Hindlimb muscle (tissue), 1 donor: ENCODE measurements around the gene RSPH6A. TPM values are rescaled to one million over a fixed set of nuclear protein-coding genes. Genes with fewer than 3 reads are reported as not detected.

Source experiments
- DNase-seq: peaks from one replicate; pipeline ENCODE4 v3.0.0-alpha.2; 2013
- polyA plus RNA-seq: library from polyadenylated mRNA; unstranded; fragments of 120-200 nt; gene quantifications from one replicate; pipeline ENCODE4 v1.2.1, GENCODE V29; 2013; ENCODE audit not compliant: insufficient read length

Gene RSPH6A
- polyA plus RNA-seq, 1 donor: not detected

DNA sequence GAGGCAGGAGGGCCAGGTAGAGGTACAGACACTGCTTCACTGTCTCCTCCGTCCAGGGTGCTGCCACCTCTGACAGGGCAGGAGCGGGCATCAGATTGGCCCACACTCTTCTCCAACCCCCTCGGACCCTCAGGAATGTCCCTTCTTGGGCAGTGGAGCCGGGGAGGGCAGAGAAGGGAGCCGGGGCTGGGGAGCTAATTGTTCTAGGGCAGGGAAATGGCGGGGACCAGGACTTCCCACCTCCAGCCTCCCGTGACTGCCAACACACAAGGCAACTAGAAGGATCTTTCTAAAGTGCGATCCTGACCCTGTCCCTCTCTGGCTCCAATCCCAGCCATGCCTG is 10.1 kb upstream of the RSPH6A start:
- no peak for DNase-seq

DNA sequence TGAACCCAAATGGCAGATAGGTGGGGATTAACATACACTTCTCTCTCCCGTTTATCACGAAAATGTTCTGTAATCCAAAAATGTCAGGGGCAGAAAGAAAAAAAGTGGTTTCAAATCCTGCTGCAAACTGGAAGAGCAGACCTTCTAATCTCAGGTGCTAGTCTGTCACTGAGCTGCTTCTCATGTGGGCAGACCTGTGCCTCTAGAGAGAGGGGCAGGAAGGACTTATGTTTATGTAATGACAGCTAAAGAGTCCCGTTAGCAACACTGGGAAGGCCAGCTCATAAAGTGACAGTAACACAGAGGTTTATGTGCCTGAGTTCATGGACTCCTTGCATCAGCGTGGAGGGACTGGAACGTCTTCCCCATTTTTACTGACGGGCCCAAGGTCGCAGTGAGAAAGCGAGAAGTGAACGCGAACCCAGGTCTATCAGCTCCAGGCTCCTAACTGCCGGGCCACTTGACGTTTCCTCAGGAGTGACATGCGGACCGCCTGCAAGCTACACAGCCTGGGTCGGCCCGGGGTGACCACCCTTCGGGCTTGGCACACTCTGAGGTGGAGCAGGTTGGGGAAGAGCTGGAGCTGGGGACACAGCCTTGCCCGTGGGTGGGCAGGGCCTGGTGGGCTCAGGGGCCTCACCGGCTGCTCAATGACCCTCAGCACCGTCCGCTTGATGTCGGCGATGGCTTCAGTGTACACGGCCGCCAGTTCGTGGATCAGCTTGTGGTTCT is 9.6 kb upstream of the RSPH6A start:
- no peak for DNase-seq

DNA sequence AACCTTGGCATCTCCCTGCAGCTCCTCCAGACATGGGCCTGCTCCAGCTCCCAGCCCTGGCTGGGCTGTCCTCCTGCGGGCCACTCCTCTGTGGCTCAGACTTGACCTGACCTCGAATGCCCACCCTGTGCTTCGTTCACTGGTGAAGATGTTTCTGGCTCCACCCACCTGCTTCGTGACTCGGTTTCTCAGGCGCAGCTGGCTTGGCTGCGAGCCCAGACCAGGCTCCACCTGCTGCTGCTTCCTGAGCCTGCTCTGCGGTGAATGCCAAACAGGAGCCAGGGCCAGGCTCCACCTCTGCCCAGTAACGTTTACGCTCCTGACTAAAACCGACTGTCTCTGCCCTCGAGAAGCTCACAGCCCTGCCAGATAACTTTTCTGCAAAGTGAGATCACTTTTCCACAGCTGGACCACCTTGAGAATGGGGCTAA is 8.9 kb upstream of the RSPH6A start:
- no peak for DNase-seq

DNA sequence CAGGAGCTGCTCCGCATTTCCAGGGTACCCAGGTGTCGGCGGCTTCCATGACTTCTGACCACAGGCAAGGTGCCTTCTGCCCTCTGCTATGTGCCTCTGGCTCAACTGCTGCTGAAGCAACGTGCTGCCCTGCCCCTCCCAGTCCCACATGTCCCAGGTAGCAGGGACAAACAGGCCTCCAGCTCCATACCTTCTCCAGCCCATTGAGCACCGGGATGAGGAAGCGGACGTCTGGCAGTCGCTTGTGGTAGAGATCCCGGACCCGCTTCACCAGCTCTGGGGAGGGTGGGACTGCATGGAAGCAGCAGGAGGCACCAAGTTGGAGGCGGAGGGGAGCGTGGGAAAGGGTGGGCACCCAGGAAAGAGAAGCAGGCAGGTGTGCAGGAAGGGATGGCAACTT is 8.1 kb upstream of the RSPH6A start:
- DNase-seq: no peak

DNA sequence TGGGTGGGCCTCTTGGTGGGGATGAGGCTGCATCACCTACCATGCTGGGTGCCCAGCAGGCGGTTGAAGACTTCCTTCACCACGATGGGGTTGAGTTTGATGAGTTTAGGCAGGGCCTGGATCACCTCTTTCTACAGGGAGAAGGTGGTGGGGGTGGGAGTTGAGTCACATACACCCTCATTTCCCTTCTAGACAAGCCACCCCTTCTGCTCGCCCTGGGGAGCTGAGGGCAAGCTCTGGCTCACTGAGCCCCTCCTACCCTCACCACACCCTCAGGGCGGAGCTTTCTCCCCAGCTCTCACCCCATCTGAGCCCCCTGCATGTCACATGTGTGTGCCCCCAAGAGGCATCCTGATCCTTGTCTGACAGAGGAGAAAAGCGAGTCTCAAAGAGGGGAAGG is 7.6 kb upstream of the RSPH6A start:
- no peak for DNase-seq

DNA sequence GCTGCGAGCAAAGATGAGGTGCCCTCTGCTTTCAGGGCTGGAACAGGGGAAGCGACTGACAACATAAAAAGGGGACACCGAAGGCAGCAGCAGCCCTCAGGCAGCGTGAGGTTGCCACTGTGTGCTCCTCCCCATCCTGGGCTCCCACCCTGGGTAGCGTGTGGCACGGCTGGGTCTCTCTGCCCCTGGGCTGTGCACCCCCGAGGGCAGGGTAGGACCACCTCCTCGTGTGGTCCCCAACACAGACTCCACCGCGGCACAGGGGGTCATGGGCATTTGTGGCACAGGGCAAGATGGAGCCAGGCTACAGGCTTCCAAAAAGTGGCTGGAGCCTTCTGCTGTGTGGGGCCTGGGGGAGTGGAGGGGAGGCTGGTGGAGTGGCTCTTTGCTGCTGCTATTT is 6.5 kb upstream of the RSPH6A start:
- DNase-seq: no peak

DNA sequence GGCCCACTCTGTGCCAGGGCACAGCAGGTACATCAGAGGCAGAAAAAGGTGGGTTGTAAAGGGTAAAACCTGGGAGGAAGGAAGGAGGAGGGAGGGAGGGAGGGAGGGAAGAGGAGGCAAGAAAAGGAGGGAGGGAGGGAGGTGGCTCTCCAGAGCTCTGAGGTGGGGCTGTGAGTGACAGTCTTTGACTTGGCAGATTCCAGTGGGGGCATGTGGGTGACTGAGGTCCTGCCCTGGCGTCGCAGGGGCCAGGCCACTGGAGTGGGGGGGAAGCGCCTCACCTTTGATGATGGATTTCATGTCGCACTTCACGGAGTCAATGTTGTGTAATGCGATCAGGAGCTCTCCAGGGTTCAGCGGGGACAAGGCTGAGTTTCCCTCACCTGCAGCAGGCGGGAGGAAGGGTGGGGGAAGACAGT is 6.0 kb upstream of the RSPH6A start:
- DNase-seq: no peak

DNA sequence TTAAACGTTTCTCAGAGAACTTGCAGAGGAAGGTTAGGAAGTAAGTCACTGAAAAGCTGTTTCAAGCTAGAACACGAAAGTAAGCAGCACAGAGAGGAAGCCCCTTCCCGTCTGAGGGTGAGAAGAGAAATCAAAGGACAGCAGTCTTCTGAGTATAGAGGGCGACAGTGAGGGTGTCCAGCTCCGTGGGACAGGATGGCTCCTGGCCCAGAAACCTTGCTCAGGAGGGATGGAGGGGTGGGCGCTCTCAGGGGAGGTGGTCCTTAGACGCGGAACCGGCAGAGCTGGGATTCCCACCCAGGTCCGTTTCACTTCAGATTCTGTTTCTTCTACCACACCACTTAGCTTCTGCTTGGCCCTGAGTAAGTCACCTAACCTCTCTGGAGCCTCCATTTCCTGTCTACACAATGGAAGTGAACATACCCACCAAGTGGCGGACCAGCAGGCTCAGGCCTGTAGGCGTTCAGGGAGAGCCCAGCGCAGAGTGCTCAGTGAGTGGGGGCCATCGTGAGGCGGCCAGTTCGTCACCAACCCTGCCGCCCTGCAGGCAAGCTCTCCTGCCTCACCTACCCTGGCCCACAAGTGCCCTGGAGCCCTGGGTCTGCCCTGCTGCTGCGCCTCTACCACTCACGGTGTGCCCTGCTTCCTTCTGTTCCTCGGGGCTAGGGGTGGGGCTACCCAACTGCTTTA is 5.5 kb upstream of the RSPH6A start:
- DNase-seq: no peak

DNA sequence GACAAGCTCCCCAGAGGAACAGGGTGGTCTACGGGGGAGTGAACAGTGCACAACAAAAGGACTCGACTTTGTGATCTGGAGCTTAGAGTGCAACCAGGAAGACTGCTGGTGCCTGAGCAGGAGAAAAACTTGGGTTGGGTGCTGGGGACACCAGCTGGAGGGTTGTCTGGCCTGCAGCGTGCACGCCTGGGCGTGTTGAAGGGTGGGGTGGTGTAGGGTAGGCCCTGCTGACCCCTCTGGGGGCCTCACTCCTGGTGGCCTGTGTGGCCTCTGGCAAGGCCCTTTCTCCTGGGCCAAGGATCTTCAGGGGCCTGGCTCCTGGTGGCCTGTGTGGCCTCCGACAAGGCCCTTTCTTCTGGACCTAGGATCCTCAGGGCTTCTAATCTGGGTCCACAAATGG is 4.7 kb upstream of the RSPH6A start:
- no peak for DNase-seq

DNA sequence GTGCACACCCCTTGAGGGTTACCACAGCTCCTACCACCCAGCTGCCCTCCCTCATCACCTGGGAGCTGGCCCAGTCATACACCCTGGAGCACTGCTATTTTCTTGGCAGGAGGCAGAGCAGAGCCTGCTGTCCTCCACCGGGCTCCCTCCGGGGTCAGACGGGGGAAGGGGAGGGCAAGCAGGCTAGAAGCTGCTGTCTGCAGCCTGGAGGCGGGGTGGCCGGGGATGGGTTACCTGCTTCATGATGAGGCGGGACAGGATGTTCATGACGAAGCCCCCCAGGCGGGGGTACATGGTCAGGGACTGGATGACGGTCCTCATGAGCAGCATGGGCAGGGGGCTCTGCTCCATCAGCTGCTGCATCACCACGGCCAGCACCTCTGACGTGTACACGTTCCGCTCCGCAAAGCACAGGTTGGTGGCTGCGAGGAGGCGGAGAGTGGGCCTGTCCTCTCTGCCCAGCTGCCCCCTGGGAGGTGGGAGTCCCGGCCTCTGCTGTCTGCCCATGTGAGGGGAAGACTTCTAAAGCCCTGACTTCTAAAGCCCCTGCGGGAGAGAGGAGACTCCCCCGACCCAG is 2.7 kb upstream of the RSPH6A start:
- DNase-seq: no peak

DNA sequence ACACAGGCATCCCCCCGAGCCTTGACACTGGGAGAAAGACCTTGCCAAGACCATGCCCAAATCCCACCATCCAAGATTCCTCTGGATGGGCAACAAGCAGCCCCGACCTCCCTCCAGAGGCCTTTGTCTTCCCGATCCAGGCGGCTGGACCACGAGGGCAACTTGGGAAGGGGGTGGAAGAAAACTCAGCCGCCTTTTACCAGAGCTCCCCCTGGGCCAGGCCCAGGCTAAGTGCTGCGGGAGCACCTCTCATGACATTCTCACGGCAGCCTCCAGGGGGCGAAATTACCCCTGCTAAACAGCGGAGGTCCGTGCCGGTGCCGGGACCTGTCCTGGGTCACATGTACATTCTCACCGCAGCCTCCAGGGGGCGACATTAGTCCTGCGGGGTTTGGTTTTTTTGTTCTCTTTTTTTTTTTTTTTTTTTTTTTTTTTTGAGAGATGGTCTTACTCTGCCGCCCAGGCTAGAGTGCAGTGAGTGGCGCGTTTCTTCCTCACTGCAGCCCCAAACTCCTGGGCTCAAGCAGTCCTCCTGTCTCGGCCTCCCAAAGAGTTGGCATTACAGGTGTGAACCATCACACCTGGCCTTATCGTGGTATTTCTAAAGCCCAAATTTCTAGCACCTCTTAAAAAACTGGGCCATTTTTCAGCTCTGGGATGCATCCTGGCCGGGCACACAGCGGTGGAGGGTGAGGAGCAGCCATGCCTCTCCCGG is 2.1 kb upstream of the RSPH6A start:
- peak; percentile 91 for DNase-seq

DNA sequence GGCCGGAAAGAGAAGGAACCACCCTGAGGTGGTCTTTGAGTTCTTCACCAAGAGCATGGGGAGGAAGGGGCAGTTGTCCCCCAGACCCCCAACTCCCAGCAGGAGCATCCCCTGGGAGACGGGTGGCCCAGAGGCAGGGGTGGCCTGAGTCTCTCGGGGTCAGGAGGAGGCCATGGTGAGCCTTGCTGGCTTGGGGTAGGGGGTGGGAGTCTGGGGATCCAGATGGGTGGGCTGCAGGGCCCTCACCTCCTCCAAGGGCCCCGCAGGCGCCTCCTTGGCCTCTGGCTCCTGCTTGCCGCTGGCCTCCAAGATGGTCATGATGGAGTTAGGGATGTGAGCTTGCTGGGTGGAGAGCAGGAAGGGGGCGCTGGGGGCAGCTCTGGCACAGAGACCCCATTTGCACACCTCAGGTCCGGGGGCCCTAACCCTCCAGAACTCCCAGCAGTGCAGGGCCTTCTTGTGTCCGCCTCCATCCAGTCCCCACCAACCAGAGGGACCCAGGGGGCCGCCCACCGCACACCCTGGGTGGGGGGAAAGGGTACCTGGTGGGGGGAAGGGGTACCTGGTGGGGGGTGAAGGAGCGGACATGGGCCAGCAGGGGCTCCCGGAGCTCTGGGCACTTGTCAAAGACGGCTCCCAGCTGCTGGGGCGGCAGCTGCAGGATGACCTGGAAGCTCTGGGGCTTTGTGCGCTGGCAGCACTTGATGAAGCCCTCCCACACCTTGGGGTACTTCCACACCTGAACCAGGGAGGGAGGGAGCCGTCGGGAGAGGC is 1.3 kb upstream of the RSPH6A start:
- DNase-seq: no peak

DNA sequence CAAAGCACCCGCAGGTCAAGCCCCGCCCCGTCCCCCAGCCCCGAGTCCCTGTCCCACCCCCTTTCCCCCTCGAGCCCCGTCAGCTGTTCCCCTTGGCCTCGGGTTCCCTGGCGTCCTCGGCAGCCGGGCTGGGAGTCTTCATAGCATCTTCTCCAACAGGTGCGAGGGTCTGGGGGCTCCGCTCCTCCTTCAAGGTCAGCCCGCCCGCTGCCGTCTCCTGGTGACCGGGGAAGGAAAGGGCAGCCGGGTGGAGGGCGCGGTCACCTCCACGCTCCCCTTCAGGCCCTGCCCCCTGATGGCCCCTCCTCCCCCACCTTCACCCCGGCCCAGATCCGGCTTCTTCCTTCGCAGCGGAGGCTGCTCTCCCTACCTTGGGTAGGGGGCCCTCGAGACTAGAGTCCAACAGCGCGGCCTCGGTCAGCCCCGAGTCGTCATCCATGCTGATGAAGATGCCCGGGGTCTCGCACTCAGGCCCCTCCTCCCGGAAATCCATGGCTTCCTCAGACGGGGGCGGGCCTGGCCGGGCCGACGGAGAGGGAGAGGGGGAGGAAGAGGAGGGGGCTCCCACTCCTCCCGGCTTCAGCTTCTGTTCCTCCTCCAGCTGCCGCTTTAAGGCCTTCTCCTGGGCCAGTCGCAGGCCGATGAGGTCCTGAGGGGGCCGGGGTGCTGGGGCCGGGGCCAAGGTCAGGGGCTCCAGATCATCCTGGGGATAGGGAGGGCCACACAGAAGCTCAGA is 541 bp upstream of the RSPH6A start:
- peak; percentile 60 for DNase-seq

DNA sequence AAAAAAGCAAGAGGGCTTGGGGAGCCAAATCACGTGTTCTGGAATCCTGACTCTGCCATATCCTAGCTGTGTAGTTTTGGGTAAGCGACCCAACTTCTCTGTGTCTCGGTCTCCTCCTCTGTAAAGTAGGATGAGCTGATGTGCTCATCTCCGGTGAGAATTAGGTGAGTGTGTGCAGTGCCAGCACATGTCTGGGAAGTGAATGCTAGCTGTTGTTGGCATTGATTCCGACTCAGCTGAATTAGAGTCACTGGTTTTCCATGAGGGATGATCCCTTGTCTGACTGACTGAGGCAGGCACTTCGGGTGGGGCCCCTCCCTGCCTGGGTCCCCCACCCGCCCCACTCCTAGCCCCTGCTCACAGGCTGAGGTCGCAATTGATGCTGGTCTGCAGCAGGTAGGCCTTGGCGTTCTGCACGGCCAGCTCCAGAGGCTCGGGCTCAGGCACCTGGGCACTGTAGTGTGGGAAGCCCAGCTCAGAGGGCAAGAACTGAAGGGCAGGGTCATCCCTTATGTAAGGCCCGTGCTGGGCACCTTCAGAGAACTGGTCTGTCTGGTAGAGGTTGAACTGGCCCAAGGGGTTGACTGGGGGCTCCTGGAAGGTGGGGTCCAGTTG is 835 bp downstream of the RSPH6A start:
- DNase-seq: no peak

DNA sequence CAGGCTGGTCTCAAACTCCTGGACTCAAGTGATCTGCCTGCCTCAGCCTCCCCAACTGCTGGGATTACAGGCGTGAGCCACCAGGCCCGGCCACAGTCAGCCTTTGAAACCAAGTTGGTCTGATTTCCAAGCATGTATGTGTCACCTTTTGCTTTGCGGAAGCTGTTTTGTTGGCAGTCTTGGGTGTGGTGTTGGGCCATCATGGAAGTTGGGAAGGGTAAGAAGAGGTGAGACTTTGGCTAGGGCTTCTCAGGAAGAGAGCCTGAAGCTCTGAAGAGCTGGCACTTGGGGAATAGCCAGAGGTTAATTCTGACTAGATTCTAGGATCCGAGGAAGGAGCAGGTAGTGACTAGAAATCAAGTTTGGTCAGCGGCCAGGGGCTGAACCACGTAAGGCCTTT is 2.8 kb downstream of the RSPH6A start:
- DNase-seq: no peak

DNA sequence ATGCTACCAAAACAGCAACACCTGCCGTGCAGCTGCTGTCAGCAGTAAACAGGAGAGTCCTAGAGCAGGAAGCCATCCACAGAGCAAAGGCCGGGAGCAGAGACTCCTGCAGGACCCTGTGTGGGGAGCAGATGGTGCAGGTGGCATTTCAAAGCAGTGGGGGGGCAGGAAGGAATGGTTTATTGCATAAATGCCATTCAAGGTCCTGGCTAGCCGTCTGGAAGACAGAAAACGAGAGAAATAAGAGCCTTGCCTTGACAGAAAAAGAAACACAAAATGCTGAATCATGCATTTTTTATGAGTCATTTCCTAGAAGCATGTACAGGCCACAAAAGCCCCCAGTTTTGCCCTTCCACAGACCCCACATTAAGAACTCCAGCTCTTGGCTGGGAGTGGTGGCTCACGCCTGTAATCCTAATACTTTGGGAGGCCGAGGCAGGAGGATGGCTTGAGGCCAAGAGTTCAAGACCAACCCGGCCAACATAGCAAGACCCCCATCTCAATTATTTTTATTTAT is 5.4 kb downstream of the RSPH6A start:
- DNase-seq: no peak

DNA sequence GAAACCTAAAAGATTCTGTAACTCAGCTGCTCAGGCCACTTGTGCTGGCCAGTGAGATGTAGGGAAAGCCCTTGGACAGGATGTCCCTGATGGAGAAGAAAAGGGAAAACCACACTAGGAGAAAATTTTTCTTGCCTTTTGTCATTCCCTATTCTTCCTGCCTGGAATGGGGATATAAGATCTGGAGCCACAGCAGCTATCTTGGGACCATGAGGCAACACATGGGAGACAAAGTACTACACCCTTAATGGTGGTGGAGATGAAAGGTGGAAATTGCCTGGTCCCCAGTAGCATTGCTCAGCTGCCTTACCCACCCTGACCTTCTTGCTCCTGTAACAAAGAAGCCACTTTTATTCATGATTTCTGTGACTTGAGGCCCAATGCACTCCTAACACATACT is 9.4 kb downstream of the RSPH6A start:
- DNase-seq: no peak

DNA sequence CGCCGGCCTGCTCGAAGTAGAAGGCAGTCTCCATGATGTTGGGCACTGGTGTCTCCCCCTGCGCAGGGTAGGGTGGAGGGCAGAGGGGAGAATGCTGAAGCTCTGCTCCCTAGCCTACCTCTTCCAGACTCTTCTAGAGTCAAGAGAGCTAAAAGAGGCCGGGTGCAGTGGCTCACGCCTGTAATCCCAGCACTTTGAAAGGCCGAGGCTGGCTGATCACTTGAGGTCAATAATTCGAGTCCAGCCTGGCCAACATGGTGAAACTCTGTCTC is 10.2 kb downstream of the RSPH6A start:
- DNase-seq: no peak

DNA sequence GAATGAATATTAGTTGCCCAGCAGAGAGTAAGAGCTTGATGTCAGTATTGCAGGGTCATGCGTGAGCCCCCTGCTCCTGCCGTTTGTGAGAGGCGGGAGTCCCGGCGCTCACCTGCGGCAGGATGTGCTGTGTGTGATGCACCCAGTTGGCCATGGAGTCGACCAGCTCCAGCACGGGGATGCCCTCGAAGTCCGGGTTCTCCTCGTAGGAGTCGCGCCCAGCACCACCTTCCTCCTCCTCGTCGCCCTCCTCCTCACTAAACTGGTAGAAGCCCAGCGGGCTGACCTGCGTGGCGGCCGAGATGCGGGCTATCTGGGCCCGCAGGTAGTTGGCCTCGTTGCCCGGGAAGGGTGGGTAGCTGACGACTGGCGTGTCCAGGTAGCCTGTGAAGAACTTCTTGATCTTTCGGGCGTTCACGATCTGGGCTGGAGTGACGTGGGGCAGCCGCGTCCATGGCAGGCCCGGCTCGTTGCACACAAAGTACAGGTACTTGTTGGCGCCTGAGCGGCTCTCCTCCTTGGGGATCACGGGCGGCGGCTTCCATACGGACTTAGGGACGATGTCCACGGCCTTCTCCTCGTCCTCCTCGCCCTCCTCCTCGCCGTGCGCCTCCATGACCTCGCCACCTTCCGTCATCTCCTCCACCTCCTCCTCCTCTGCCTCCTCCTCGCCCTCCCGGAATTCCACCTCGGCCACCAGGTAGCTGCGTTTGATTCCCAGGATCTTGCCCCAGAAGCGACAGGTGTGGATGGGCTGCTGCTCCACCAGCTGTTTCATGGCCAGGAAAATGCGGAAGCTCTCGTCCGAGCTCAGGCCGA is 10.8 kb downstream of the RSPH6A start:
- no peak for DNase-seq

DNA sequence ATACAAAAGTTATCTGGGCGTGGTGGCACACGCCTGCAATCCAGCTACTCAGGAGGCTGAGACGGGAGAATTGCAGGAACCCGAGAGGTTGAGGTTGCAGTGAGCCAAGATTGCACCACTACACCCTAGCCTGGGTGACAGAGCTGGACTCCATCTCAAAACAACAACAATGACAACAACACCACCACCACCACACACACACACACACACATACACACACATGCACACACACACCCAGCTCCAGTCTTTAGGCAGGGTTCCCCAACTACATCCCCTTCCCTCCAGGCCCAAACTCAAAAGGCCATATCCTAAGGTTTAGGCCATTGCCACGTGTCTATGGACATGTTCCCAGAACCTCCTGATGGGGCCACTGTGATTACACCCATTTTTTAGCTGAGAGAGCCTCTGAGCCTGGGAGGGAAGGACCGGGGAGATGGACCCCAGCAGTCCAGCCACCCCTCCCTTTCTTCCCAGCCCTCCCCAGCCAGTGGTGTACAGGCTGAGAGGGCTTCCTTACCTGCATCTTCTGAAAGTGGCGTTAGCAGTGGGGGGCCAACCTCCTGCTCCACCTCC is 13.4 kb downstream of the RSPH6A start:
- no peak for DNase-seq
